Stimulated activated CD8-positive, alpha-beta memory T cell treated with anti-CD3 and anti-CD28 coated beads, Interleukin-7, amount 100 ng/mL, for 48 hours (primary cell): Measurements from ENCODE around the gene RPS3A.
A peak's percentile ranks its signal among the peaks of the same experiment; 100 is the strongest.
"Not testable (repeated sequence)": the region's sequence is repeated elsewhere in the genome, so short reads cannot be mapped to it uniquely, and the experiment has no call there.

Experiments
- DNase-seq, 2 donors: peaks; one replicate each; pipeline ENCODE4 v3.0.0-alpha.2; 2020; ENCODE audit warnings: low read depth in 1 of 2; ENCODE audit errors: extremely low read depth in 1 of 2

RPS3A gene

DNA sequence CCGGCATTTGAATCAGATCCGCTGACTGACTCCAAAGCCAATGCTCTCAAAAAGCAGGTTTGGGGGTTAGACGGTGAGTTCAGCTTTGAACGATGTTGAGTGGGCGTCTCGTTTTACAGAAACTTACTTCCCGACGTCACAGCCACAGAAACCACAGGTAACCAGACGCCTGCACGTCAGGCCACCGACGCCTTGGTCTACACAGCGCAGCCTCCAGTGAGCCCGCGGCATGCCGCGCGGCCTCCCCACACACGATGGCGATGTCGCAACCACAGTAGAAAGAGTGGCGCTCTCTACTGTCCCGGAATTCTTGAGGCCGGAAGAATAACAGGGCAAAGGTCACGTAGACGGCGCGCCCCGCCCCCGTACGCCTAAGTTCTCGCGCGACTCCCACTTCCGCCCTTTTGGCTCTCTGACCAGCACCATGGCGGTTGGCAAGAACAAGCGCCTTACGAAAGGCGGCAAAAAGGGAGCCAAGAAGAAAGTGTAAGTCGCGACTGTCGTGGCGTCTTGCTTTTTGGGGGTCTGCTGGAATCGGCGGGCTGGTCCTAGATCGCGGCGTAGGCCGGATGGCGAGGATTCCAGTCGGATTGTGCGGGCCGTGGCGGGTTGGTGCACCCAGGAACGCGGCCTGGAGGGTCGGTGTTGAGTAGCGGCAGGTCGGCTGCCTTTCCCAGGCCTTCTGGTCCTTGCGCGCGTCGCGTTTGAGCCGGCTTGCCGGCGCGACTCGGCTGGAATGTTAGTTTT lies at the start of gene RPS3A:
TSS of gene RPS3A (plus strand) at position 400 of the 747 bp plus-strand sequence. CDS start at position 425, 25 bp downstream.
- DNase-seq: peak; percentile 96 to 98

DNA sequence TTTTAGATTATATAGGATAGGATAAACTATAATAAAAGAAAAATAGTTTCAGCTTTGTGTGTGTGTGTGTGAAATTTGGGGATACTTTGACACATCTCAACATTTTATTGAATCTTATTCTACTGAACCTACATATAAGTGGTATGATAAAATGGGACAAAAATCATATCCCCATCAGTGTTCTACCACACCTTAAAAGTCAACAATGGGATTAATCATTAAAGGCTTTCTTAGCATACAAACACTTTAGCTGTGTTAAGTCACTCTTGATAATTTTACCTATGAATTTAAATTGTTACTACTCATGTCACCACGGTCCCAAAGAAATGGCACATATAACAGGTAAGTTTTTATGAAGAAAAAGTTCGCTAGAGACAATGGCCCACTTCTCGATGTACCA lies 46.6 kb upstream of the RPS3A start:
- DNase-seq: no peak

DNA sequence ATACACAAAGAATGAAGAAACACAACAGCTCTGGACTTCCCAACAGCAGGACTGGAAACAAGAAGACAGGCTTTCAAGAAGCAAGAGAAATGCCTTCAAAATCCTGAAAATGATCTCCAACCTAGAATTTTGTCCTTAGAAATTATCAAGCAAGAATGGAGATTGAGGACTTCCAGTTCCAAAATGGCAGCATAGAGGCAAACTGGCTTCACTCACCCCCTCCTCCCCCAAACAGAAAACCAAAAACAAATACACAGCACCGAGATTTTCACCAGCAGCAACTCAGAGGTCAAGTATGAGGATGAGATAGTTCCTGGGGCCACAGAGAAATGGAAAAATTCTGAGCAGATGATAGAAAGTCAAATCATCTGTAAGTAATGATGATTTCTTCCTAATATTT lies 43.9 kb upstream of the RPS3A start:
- DNase-seq: no peak

DNA sequence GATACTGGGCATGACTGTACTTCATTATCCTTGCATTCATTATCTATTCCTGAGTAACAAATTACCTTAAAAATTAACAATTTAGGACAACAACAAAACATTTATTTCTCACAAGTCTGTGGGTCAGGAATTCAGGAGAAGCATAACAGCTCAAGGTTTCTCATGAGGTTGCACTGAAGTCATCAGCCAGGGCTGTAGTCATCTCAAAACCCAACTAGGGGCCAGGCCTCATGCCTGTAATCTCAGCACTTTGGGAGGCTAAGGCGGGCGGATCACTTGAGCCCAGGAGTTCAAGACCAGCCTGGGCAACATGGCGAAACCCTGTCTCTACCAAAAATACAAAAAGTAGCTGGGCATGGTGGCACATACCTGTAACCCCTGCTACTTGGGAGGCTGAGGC lies 36.3 kb upstream of the RPS3A start:
- DNase-seq: not testable (repeated sequence)

DNA sequence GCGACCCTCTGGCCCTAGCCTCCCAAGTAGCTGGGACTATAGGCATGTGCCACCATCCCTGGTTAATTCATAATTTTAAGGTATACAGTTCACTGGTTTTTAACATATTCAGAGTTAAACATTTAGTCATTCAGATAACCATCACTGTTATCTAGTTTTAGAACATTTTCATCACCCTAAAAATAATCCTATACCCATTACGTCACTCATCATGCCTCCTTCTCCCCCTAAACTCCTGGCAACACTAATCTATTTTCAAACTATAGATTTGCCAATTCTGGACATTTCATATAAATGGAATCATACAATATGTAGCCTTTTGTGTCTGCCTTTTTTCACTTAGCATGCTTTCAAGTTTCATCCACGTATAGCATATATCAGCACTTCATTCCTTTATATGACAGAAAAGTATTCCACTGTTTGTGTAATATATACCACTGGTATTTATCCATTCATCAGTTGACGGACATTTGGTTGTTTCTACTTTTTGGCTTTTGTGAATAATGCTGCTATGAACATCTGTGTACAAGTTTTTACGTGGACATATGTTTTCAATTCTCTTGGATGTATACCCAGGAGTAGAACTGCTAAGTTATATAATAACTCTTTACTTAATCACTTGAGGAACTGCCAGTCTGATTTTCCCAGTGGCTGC lies 32.0 kb upstream of the RPS3A start:
- DNase-seq: no peak

DNA sequence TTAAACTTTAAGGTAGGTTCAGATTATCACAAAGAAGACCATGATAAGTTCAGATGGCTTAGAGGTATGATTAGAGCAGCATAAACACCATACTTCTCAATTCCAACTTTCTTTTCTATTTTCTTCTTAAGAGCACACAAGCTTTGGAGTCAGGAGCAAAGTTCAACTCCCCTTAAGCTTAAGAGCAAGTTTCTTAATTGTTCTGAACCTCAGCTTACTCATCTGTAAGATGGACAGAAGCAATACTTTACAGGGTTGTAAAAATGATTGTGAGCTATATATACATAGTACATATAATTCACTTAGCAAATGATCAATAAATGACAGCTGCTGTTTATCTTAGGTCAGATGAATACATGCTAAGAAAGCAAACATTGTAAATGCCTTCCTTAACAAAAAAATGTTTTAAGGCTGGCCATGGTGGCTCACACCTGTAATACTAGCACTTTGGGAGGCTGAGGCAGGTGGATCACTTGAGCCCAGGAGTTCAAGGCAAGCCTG lies 25.0 kb upstream of the RPS3A start:
- DNase-seq: no peak

GRCh38 chr4:151077978-151078377 lies 21.4 kb upstream of the RPS3A start:
- DNase-seq: peak in 1 of 2 donors; percentile 20

GRCh38 chr4:151087467-151087866 lies 12.0 kb upstream of the RPS3A start:
- no peak for DNase-seq

- DNase-seq: no peak
These were observed 8.4 kb upstream of the RPS3A start for GRCh38 chr4:151091047-151091446.

- DNase-seq: no peak
These were observed 6.9 kb upstream of the RPS3A start for GRCh38 chr4:151092488-151092887.

DNA sequence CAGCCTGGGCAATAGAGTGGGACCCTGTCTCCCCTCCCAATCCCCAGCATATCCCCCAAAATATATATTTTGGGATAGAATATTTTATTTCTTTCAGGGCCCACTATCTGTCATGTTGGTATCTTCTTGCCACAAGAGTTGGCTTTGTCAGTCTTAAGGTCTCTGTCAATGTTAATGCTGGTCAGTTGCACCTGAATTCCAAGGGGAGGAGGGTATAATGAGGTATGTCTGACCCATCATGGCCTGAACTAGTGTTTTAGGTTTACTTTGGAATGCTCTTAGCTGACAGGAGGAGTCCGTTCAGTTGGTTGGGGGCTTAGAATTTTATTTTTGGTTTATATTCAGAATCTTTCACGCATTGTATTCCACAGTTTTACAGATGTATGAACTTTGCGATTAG lies 6.2 kb upstream of the RPS3A start:
- no peak for DNase-seq

DNA sequence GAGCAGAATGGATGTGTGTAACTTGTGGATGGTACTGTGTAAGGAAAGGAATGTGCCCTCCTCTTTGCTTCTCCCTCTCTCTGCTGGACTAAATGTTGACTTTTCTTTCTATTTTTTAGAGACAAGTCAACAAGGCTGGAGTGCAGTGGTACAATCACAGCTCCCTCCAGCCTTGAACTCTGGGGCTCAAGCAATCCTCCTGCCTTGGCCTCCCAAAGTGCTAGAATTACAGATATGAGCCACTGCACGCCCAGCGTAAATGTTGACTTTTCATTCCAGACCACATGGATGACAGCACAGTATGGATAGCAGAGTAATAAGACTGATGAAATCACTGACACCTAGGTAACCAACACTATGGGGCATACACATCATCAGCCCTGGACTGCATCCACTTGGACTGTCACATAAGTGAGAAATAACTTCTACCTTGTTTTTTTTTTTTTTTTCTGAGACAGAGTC lies 5.1 kb upstream of the RPS3A start:
- DNase-seq: no peak

GRCh38 chr4:151095142-151095541 lies 4.3 kb upstream of the RPS3A start:
- no peak for DNase-seq

DNA sequence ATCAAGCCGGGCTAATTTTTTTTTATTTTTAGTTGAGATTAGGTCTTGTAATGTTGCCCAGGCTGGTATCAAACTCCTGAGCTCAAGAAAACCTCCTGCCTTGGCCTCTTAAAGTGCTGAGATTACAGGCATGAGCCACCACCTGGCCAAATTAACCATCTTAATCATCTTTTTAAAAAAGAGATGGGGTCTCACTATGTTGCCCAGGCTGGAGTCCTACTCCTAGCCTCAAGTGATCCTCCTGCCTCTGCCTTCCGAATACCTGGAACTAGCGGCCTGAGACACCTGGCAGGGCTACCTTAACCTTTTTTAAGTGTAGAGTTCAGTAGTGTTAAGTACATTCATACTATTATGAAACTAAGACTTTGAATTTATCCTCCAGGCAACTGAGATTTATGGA lies 1.7 kb upstream of the RPS3A start:
- DNase-seq: no peak

DNA sequence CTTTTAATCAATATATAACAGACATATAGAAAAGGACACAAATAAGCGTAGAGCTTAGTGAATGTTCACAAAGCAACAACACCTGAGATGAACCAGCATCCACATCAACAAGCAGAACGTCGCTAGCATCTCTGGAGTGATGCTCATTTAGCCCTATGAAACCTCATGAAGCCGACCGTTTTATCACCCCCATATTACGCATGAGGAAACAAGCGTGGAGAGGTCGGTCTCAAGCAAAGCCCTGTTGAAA lies 524 bp upstream of the RPS3A start:
- DNase-seq: no peak

GRCh38 chr4:151099976-151100417 lies 569 bp downstream of the RPS3A start:
- no peak for DNase-seq

DNA sequence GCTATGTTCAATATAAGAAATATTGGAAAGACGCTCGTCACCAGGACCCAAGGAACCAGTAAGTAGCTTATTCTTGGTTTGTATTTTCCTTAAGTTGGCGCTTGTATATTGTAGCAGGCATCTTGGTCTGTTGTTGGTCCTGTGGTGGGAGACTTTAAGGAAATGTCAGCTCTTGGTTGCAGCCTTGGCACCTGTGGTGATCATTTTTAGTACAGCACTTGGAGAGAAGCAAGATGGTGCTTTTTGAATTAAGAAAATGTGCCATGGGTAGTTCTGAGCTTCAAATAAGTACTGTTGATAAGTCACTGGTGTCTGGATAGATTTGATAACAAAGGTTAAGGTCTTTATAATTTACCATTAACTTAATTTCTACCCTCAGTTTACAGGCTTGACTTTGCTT lies 1.1 kb downstream of the RPS3A start:
- no peak for DNase-seq

DNA sequence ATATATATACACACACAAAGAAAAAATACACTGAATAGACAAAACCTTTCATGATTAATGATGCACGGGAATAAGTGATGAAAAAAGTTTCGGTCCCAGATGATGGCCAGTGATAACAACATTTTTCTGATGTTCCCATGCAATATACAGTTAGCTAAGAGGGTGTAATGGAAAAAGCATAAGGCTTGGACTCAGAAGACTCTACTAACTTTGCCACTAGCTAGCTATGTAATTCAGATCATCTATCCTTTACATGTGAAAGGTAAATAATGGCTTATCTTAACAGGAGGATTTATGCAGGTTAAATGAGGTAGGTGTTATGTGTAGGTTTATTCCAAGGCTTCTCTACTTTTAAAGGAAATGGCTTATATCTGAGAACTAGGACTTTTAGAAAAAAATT lies 4.3 kb downstream of the RPS3A start:
- DNase-seq: no peak

- no peak for DNase-seq
These were observed 5.2 kb downstream of the RPS3A start for GRCh38 chr4:151104621-151105020.

GRCh38 chr4:151105454-151106032 lies 6.1 kb downstream of the RPS3A start:
- no peak for DNase-seq

DNA sequence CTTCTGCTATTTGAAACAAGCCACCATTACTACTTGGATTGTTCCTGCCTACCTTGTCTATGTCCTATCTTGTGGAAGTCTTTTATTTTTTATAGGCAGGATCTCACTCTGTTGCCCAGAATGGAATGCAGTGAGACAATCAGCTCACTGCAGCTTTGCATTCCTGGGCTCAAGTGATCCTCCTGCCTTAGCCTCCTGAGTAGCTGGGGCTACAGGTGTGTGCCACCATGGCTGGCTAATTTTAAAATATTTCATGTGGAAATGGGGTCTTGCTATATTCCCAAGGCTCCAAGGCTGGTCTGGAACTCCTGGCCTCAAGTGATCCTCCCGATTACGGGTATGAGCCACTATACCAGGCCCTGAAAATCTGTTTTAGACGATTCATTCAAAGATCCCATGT lies 7.6 kb downstream of the RPS3A start:
- DNase-seq: no peak

DNA sequence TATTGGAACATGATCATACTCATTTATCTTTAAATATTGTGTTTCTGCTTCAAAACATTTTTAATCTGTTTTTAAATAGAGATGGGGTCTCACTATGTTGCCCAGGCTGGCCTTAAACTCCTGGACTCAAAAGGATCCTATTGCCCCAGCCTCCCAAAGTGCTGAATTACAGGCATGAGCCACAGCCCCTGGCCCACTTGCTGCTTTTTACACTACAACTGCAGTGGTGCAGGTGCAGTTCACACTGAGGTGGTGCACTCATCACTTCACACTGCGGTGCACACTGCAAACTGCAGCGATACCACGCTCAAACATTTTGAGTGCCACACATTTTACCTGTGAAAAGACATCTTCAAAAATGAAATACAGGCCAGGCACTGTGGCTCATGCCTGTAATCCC lies 10.8 kb downstream of the RPS3A start:
- DNase-seq: no peak
